ENCODE data around the gene FBRS.

Gene FBRS

DNA sequence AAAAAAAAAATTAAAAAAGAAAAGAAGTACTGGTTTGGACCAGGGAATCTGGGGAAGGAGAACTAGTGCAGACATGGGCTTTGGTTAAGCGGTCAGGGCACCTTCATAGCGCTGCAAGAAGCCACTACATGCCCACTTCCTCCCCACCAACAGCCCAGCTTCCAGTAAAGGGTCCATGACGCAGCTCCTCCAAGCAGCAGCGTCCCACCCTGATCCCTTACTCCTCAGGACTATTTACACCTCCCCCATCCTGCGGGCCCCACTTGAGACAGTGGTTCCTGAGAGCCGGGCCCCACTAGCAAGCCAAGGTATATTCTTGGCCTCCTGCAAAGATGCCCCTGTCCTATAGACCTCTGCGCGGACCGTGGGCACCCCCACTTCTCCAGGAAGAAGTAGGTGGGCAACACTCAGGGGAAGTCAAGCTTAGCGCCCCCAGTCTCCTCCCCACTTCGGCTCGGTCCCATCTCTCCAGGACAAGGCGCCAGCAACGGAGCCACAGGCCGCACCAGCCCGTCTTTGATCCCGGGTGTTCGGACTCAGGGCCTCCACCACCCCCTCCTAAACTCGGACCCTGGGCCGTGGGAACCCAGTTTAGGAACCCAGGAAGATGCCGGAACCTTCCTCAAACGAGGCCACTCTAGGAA, 8.4 kb upstream of the FBRS start:
- FAIRE-seq = peak; percentile 66
- no peak for TF ChIP-seq POLR2A (IDR thresholded peaks at IDR 0.05; ENCODE audit: low read depth, low read length)
- TF ChIP-seq POLR2AphosphoS5 (IDR thresholded peaks at IDR 0.05; ENCODE audit: low read depth, low read length) = no peak
- TF ChIP-seq TAF1 (IDR thresholded peaks at IDR 0.05; ENCODE audit: borderline replicate concordance, low read depth, low read length) = no peak
- no peak for DNase-seq (ENCODE audit: insufficient read length)

DNA sequence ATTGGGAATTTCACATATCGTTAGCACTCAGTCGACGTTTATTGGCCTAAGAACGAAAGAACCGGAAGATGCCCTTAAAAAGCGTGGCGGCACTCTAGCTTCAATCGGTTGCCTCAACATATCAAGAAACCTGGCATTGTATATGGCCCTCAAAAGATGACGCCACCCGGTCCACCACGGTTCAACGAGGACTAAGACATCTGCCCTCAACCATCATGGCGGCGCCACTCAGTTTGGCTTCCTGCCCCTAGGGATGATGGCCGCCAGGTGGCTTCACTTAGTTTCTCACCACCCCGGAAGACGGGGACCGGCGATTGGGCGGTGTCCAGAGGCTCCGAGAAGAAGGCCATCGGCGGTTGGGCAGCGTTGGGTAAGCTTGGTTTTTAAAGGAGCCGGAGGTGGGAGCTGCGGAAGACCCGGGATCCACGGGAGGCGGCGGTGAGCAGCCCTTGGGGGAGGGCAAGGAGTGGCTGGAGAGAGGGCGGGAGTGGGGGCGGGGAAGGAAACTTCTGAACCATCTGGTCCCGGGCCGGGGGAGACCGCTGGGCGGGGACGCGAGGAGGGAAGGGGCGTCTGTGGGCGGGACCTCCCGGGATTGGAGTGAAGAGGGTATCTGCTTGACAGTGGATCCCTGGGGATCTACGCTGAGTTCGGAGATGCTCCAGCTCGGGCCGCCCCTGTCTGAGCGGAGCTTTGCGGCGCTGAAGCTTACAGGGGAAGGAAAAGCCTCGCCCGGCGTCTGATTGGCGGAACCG, 7.7 kb upstream of the FBRS start, which contains the start of gene PRR14:
TSS of gene PRR14 (plus strand) at position 592 of the 755 bp plus-strand sequence. CDS start 686 bp downstream, outside the sequence.
- DNase-seq (ENCODE audit: insufficient read length) = peak; percentile 91
- peak; percentile 98 for FAIRE-seq
- TF ChIP-seq TAF1 (IDR thresholded peaks at IDR 0.05; ENCODE audit: borderline replicate concordance, low read depth, low read length) (0 out of 2 replicates have a peak, but pooled peaks have one; percentile 18), POLR2A (IDR thresholded peaks at IDR 0.05; ENCODE audit: low read depth, low read length) (peak; percentile 50; the same call in 1 of the 2 replicates), POLR2AphosphoS5 (IDR thresholded peaks at IDR 0.05; ENCODE audit: low read depth, low read length) (peak; percentile 11; the same call in 1 of the 2 replicates)

DNA sequence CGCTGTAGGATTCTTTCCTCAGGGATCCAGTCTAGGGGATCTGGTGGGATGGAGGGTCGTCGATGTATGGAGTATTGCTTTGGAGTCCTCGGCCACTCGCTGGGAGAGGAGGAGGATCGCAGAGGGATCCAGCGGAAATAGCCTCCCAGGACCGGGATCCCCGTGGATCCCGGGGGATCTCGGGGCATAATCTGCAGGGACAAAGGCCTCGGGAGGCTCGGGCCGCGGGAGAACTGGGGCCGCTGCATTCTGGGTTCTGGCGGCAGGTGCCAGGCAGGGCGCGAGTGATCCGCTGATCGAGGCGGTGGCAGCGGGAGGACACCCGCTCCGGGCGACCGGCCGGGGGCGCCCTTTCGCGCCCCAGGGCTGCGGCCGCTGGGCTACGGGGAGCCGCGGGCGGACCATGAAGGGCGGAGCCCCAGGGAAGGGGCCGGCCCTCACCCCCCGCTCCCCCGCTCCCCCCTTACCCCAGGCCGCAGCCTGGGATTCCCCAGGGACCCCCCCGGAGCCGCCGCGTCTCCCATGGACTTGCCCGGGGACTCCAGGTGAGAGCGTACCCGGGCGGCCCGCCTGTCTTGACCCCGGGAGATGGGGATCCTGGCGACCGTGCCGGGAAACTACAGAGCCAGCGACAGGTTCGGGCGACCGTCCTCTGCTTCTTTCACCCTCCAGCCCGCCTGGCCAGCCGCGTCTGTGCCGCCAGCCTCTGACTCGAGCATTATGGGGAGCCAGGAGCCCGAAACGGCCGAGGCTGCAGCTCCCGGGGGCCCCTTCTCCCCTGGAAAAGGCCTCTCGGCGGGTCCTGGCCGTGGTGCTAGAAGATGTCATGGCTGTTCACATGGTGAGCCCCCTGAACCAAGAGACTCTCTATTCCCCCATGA, 6.9 kb upstream of the FBRS start:
- TF ChIP-seq POLR2A (IDR thresholded peaks at IDR 0.05; ENCODE audit: low read depth, low read length) (peak; percentile 36; the same call in 1 of the 2 replicates), POLR2AphosphoS5 (IDR thresholded peaks at IDR 0.05; ENCODE audit: low read depth, low read length) (no peak; the same call in 1 of the 2 replicates), TAF1 (IDR thresholded peaks at IDR 0.05; ENCODE audit: borderline replicate concordance, low read depth, low read length) (no peak)
- FAIRE-seq = no peak
- peak; percentile 94 for DNase-seq (ENCODE audit: insufficient read length)

DNA sequence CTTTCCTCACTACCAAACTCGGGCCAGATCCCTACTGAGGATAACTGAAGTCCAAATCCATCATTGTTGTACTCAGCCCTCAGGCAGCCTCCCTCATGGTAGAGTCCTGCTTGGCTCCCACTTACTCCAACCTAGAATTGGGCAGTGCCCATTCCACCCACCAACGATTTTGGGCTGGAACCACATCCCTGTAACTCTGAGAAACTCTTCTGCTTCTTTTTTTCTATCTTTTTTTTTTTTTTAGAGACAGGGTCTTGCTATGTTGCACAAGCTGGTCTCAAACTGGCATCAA, 6.3 kb upstream of the FBRS start:
- TF ChIP-seq POLR2A (IDR thresholded peaks at IDR 0.05; ENCODE audit: low read depth, low read length) (no peak), TAF1 (IDR thresholded peaks at IDR 0.05; ENCODE audit: borderline replicate concordance, low read depth, low read length) (no peak), POLR2AphosphoS5 (IDR thresholded peaks at IDR 0.05; ENCODE audit: low read depth, low read length) (no peak)
- DNase-seq (ENCODE audit: insufficient read length) (no peak), FAIRE-seq (no peak)

- TF ChIP-seq POLR2AphosphoS5 (IDR thresholded peaks at IDR 0.05; ENCODE audit: low read depth, low read length) = no peak
- no peak for TF ChIP-seq TAF1 (IDR thresholded peaks at IDR 0.05; ENCODE audit: borderline replicate concordance, low read depth, low read length)
- TF ChIP-seq POLR2A (IDR thresholded peaks at IDR 0.05; ENCODE audit: low read depth, low read length) = no peak
- no peak for FAIRE-seq
- no peak for DNase-seq (ENCODE audit: insufficient read length)
These were observed 5.5 kb upstream of the FBRS start for GRCh38 chr16:30652718-30653117.

GRCh38 chr16:30654856-30655255, 3.4 kb upstream of the FBRS start:
- FAIRE-seq (no peak), DNase-seq (ENCODE audit: insufficient read length) (no peak)
- TF ChIP-seq POLR2A (IDR thresholded peaks at IDR 0.05; ENCODE audit: low read depth, low read length) (no peak), TAF1 (IDR thresholded peaks at IDR 0.05; ENCODE audit: borderline replicate concordance, low read depth, low read length) (no peak), POLR2AphosphoS5 (IDR thresholded peaks at IDR 0.05; ENCODE audit: low read depth, low read length) (no peak)

- FAIRE-seq = no peak
- DNase-seq (ENCODE audit: insufficient read length) = no peak
- no peak for TF ChIP-seq POLR2A (IDR thresholded peaks at IDR 0.05; ENCODE audit: low read depth, low read length)
- TF ChIP-seq TAF1 (IDR thresholded peaks at IDR 0.05; ENCODE audit: borderline replicate concordance, low read depth, low read length) = no peak
- TF ChIP-seq POLR2AphosphoS5 (IDR thresholded peaks at IDR 0.05; ENCODE audit: low read depth, low read length) = no peak
These were observed 2.4 kb upstream of the FBRS start for GRCh38 chr16:30655815-30656347.

- DNase-seq (ENCODE audit: insufficient read length) = no peak
- no peak for TF ChIP-seq TAF1 (IDR thresholded peaks at IDR 0.05; ENCODE audit: borderline replicate concordance, low read depth, low read length)
- TF ChIP-seq POLR2AphosphoS5 (IDR thresholded peaks at IDR 0.05; ENCODE audit: low read depth, low read length) = no peak
- no peak for TF ChIP-seq POLR2A (IDR thresholded peaks at IDR 0.05; ENCODE audit: low read depth, low read length)
- no peak for FAIRE-seq
These were observed 1.8 kb upstream of the FBRS start for GRCh38 chr16:30656388-30656787.

- DNase-seq (ENCODE audit: insufficient read length) (no peak), FAIRE-seq (no peak)
- peak; percentile 58 for TF ChIP-seq POLR2A (IDR thresholded peaks at IDR 0.05; ENCODE audit: low read depth, low read length)
- TF ChIP-seq TAF1 (IDR thresholded peaks at IDR 0.05; ENCODE audit: borderline replicate concordance, low read depth, low read length) = no peak
These were observed 1.0 kb upstream of the FBRS start for GRCh38 chr16:30656974-30657865.

Data from GM12892 (cell line).